OCI-LY1 (cell line): ENCODE results near the gene GLRX5.

Experiments used
- H2AFZ ChIP-seq: fragments of 200-600 bp; sonication (generic), shearing (Covaris generic); 2 replicates; pipeline ENCODE4 v1.6.0; 2014; ENCODE audit warnings: antibody characterized with exemption, mild to moderate bottlenecking, low read length
- H3F3A ChIP-seq: fragments of 200-600 bp; sonication (generic), shearing (Covaris generic); 2 replicates; pipeline ENCODE4 v1.6.0; 2014; ENCODE audit warnings: mild to moderate bottlenecking, antibody characterized with exemption, low read length, moderate library complexity; ENCODE audit not compliant: insufficient read depth
- H3K27ac ChIP-seq: fragments of 200-600 bp; sonication (generic); 2 replicates; pipeline ENCODE4 v1.5.1; 2014; ENCODE audit warnings: low read length, mixed run types, mild to moderate bottlenecking, low read depth; ENCODE audit not compliant: poor library complexity, severe bottlenecking
- H3K27me3 ChIP-seq: fragments of 200-600 bp; sonication (generic); 2 replicates; pipeline ENCODE4 v1.6.0; 2014; ENCODE audit warnings: antibody characterized with exemption, mild to moderate bottlenecking, low read length, moderate library complexity; ENCODE audit not compliant: insufficient read depth
- H3K36me3 ChIP-seq: fragments of 200-600 bp; sonication (generic); 2 replicates; pipeline ENCODE4 v1.6.1; 2014; ENCODE audit warnings: mild to moderate bottlenecking, antibody characterized with exemption, low read length, moderate library complexity, mixed read lengths; ENCODE audit not compliant: insufficient read depth
- H3K4me1 ChIP-seq: fragments of 200-600 bp; sonication (generic); 2 replicates; pipeline ENCODE4 v1.5.1; 2014; ENCODE audit warnings: mild to moderate bottlenecking, low read length, moderate library complexity; ENCODE audit not compliant: insufficient read depth, severe bottlenecking
- H3K4me2 ChIP-seq: fragments of 200-600 bp; sonication (generic), shearing (Covaris generic); 2 replicates; pipeline ENCODE4 v1.6.1; 2014; ENCODE audit warnings: low read length
- H3K4me3 ChIP-seq: fragments of 200-600 bp; sonication (generic); 2 replicates; pipeline ENCODE4 v1.5.1; 2014; ENCODE audit warnings: low read length, low read depth, mild to moderate bottlenecking, mixed read lengths; ENCODE audit not compliant: poor library complexity, severe bottlenecking
- H3K79me2 ChIP-seq: fragments of 200-600 bp; shearing (Covaris generic); 2 replicates; pipeline ENCODE4 v1.6.1; 2016; ENCODE audit warnings: mixed run types, low read length, mixed read lengths; ENCODE audit not compliant: insufficient read depth
- H3K9ac ChIP-seq: fragments of 200-600 bp; sonication (generic), shearing (Covaris generic); 2 replicates; pipeline ENCODE4 v1.6.1; 2014; ENCODE audit warnings: mild to moderate bottlenecking, low read length, mixed read lengths
- H3K9me2 ChIP-seq: fragments of 200-600 bp; sonication (generic), shearing (Covaris generic); 2 replicates; pipeline ENCODE4 v1.6.1; 2014; ENCODE audit warnings: low read depth, mild to moderate bottlenecking, low read length, mixed read lengths
- H3K9me3 ChIP-seq: fragments of 200-600 bp; shearing (Covaris generic); 2 replicates; pipeline ENCODE4 v1.6.1; 2014; ENCODE audit warnings: low read length, mixed read lengths
- H4K20me1 ChIP-seq: fragments of 200-600 bp; sonication (generic), shearing (Covaris generic); 2 replicates; pipeline ENCODE4 v1.6.0; 2016; ENCODE audit warnings: mild to moderate bottlenecking, low read length; ENCODE audit not compliant: insufficient read depth
- EZH2 ChIP-seq: fragments of 200-600 bp; sonication (generic), shearing (Covaris generic); IDR thresholded peaks from 2 replicates; pipeline ENCODE4 v1.8.0; 2017; ENCODE audit warnings: borderline replicate concordance, mixed run types, mild to moderate bottlenecking, antibody characterized with exemption, low read length, moderate library complexity, mixed read lengths
- TF ChIP-seq, protein P1 (sequence below): fragments of 200-600 bp; sonication (generic), shearing (Covaris generic); IDR thresholded peaks from 2 replicates; pipeline ENCODE4 v1.5.1; 2017; ENCODE audit warnings: mild to moderate bottlenecking, antibody characterized with exemption, low read length, moderate library complexity, mixed read lengths

The GLRX5 gene

DNA sequence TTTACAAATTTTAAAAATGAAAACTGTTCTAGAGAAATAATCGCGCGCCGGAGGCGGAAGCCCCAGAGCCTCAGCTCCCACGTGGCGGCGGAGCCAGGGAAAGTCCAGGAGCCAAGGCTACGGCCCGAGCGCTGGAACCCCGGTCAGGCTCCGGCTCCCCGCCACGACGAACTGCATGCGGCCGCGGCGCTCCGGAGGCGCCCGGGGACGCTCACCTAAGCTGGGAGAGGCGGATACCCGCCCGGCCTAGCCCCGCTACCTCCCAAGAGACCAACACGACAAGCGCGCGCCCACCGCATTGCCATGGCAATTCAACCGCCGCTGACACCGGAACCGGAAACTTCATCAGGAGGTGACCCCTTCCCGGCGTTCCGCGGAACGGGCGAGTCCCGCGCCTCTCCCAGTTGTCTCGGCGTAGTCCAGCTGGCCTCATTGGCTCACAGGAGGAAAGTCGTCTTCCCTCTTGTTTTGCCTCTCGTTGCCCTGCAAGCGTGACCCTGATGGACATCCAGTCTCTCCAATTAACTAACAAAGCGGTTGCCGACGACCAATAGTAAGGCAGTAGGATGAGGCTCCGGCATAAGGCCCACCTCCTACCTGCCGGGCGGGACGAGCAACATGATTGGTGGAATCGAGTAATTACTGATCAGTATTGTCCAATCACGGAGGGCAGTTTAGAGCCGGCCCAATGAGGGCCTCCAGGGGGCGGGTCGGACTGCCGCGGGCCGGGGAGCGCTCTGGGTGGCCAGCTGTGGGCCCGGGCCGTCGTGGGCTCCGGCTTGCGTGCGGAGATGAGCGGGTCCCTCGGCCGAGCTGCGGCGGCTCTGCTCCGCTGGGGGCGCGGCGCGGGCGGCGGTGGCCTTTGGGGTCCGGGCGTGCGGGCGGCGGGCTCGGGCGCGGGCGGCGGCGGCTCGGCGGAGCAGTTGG is at the start of gene GLRX5:
Gene GLRX5, plus strand, starts transcription at position 752 of the 927 bp plus-strand sequence. Its CDS starts 40 bp downstream, at position 792.
- no peak within 1 kb of the TSS for H2AFZ ChIP-seq

DNA sequence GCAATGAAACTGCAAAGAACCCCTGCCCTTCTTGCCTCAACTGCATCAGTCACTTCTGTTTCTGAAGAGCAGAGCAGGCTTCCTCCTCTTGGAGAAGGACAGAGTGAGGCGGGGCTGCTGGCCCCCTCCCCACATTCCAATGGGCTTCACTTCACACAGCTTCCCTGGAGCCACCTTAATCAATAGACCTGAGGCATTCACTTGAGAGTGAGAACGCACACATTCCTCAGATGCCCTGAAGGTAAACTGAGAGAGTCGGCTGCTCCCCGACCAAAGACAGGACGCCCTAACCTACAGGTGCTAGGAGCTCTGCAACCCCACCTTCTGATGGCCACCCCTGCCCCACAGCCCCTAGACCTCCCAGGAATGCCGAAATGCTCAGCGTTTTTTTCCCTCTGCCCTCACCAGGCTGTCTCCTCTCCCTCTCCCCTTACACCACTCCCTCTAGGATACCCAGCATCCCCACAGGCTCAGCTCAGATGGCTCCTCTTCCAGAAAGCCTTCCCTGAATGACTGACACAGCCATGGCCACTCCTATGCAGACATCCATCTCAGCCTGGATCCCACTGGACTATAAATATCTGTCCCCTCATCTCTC is 49.5 kb upstream of the GLRX5 start:
- H3K4me1 ChIP-seq = peaks cover 69% of the 10 kb centered on the region
- no peak overlapping the region for H2AFZ ChIP-seq
- no peak overlapping the region for H3K9ac ChIP-seq
- no peaks in the 10 kb centered on the region for H3K9me3 ChIP-seq
- H4K20me1 ChIP-seq = no peaks in the 10 kb centered on the region
- no peaks in the 10 kb centered on the region for H3K36me3 ChIP-seq
- TF ChIP-seq, protein P1, sequence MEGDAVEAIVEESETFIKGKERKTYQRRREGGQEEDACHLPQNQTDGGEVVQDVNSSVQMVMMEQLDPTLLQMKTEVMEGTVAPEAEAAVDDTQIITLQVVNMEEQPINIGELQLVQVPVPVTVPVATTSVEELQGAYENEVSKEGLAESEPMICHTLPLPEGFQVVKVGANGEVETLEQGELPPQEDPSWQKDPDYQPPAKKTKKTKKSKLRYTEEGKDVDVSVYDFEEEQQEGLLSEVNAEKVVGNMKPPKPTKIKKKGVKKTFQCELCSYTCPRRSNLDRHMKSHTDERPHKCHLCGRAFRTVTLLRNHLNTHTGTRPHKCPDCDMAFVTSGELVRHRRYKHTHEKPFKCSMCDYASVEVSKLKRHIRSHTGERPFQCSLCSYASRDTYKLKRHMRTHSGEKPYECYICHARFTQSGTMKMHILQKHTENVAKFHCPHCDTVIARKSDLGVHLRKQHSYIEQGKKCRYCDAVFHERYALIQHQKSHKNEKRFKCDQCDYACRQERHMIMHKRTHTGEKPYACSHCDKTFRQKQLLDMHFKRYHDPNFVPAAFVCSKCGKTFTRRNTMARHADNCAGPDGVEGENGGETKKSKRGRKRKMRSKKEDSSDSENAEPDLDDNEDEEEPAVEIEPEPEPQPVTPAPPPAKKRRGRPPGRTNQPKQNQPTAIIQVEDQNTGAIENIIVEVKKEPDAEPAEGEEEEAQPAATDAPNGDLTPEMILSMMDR = no peak
- no peak for TF ChIP-seq EZH2
- H3F3A ChIP-seq = no peaks in the 10 kb centered on the region
- H3K4me3 ChIP-seq = no peak overlapping the region
- no peaks in the 10 kb centered on the region for H3K79me2 ChIP-seq
- no peak overlapping the region for H3K4me2 ChIP-seq
- no peaks in the 10 kb centered on the region for H3K27me3 ChIP-seq
- no peak overlapping the region for H3K27ac ChIP-seq
- H3K9me2 ChIP-seq = no peaks in the 10 kb centered on the region

More for the DNA sequence above, at the start of gene GLRX5:
- no peaks in the 10 kb centered on the region for H3K9me3 ChIP-seq
- peak within 1 kb of the TSS; percentile 79 for H3K27ac ChIP-seq
- H3K79me2 ChIP-seq = peaks cover 78% of the 10 kb centered on the region
- H3K9me2 ChIP-seq = no peaks in the 10 kb centered on the region
- TF ChIP-seq, protein P1 = no peak
- TF ChIP-seq EZH2 = no peak
- H3K4me2 ChIP-seq = peak within 1 kb of the TSS; percentile 98
- H4K20me1 ChIP-seq = no peaks in the 10 kb centered on the region
- peaks cover 65% of the 10 kb centered on the region for H3K4me1 ChIP-seq
- no peaks in the 10 kb centered on the region for H3K27me3 ChIP-seq
- H3K9ac ChIP-seq = peak within 1 kb of the TSS; percentile 93
- H3K36me3 ChIP-seq = peaks cover 23% of the 10 kb centered on the region
- H3F3A ChIP-seq = no peaks in the 10 kb centered on the region
- peak within 1 kb of the TSS; percentile 92 for H3K4me3 ChIP-seq

DNA sequence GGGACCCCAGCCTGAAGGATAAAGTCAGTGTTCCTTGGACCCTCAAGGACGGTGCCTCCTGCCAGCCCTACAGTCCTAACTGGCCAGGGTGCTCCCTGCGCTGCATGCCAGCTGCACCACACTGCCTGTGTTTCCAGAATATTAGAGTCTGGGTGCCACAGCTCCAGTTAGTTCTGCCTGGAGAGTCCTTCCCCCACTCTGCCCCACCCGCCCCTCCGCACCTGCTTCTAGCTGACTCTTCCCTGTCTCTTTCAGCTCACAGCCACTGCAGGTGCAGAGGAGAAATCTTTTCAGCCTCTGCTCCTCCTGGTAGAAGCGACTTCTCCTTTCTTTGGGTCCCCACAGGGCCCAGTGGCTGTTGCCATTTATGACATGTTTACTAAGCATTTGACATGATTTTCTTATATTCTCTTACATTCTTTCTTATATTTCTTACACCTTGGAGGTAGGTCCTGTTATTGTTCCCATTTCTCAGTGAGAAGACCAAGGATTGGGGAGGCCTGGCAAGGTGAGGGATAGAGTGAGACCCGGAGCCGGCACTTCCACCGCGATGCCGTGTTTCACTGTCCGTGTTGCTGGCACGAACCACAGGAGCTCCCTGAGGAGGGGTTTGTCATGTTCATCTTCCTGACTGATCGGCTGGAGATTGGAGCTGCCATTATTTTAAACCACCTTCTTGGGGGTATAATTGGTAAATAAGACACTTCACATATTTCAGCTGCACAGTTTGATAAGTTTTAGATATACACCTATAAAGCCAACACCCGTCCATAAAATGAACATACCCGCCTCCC is 47.8 kb upstream of the GLRX5 start:
- H3K4me3 ChIP-seq = peak overlapping the region; percentile 53
- no peaks in the 10 kb centered on the region for H3K36me3 ChIP-seq
- peak overlapping the region; percentile 61 for H3K4me2 ChIP-seq
- H3K27me3 ChIP-seq = no peaks in the 10 kb centered on the region
- H2AFZ ChIP-seq = no peak overlapping the region
- no peaks in the 10 kb centered on the region for H3F3A ChIP-seq
- TF ChIP-seq, protein P1 = no peak
- TF ChIP-seq EZH2 = no peak
- H4K20me1 ChIP-seq = no peaks in the 10 kb centered on the region
- H3K9me2 ChIP-seq = no peaks in the 10 kb centered on the region
- H3K4me1 ChIP-seq = peaks cover 58% of the 10 kb centered on the region
- H3K9ac ChIP-seq = peak overlapping the region; percentile 43; the same call in 1 of the 2 replicates
- H3K9me3 ChIP-seq = no peaks in the 10 kb centered on the region
- H3K27ac ChIP-seq = peak overlapping the region; percentile 91
- H3K79me2 ChIP-seq = no peaks in the 10 kb centered on the region
